ENCODE results near the gene CIAPIN1.

GRCh38 chr16:57481421-57481820 lies 34.2 kb upstream of the CIAPIN1 start:
- TF ChIP-seq CTCF (IDR thresholded peaks at IDR 0.05) (no peak), POLR2A (IDR thresholded peaks at IDR 0.05) (no peak)

All from uterus (tissue), 2 donors.